ENCODE results near the gene UBA6.

GRCh38 chr4:67700738-67701516 lies at the start of gene UBA6:
- no peak for TF ChIP-seq CTCF (IDR thresholded peaks at IDR 0.05; ENCODE audit: insufficient read depth, low read depth, low read length)
- TF ChIP-seq EZH2 (IDR thresholded peaks at IDR 0.05; ENCODE audit: insufficient read depth, low read length) = no peak

Data from astrocyte (in vitro differentiated cells and primary cell).